Omental fat pad (tissue), 4 donors: Measurements from ENCODE around the gene KLK8. TPM values are rescaled to one million over a fixed set of nuclear protein-coding genes. Genes with fewer than 3 reads are reported as not detected.

Experiments used
- ATAC-seq: fragments of 150-250 bp; one replicate; pipeline ENCODE4 v1.9.1; 2016; ENCODE audit warnings: mild to moderate bottlenecking, moderate library complexity; ENCODE audit not compliant: low FRiP score
- DNase-seq: peaks from one replicate; pipeline ENCODE4 v3.0.0-alpha.2; 2019; ENCODE audit warnings: low spot score
- total RNA-seq, 4 donors: library from RNA; depleted of rRNA; stranded (reverse); fragments of >200 nt; gene quantifications; one replicate each; pipeline ENCODE4 v1.1.0, GENCODE V29; 2016
- TF ChIP-seq, protein P1 (sequence below), 3 donors: fragments of 450-650 bp; IDR thresholded peaks; one replicate each; pipeline ENCODE4 v1.5.1; 2016 to 2017; ENCODE audit warnings: antibody characterized with exemption in 3 of 3, mild to moderate bottlenecking in 3 of 3, moderate library complexity in 2 of 3

KLK8 gene
- total RNA-seq, 4 donors from 2014 or later: 2.8 to 15.0 (median 3.4) TPM; not detected in 1

DNA sequence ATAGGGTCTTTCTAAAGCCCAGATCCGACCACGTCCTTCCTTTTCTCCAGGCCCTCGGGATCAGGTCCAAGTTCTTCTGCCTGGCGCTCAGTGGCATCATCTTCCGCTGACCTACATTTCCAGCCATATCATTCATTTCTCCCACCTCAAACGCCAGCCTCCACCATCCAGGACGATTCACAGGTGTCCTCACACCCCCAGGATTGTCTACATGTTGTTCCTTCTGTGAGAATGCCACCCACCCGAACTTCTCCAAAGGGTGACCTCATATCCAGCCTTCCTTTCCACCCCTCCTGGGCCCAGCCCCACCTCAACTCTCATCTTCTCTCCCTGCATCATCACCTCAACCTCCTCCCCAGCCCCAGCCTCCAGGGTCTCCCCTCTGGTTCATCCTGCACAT is 43.8 kb downstream of the KLK8 start:
- DNase-seq (no peak), ATAC-seq (no peak)
- TF ChIP-seq, protein P1, sequence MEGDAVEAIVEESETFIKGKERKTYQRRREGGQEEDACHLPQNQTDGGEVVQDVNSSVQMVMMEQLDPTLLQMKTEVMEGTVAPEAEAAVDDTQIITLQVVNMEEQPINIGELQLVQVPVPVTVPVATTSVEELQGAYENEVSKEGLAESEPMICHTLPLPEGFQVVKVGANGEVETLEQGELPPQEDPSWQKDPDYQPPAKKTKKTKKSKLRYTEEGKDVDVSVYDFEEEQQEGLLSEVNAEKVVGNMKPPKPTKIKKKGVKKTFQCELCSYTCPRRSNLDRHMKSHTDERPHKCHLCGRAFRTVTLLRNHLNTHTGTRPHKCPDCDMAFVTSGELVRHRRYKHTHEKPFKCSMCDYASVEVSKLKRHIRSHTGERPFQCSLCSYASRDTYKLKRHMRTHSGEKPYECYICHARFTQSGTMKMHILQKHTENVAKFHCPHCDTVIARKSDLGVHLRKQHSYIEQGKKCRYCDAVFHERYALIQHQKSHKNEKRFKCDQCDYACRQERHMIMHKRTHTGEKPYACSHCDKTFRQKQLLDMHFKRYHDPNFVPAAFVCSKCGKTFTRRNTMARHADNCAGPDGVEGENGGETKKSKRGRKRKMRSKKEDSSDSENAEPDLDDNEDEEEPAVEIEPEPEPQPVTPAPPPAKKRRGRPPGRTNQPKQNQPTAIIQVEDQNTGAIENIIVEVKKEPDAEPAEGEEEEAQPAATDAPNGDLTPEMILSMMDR (IDR thresholded peaks at IDR 0.05): no peak

DNA sequence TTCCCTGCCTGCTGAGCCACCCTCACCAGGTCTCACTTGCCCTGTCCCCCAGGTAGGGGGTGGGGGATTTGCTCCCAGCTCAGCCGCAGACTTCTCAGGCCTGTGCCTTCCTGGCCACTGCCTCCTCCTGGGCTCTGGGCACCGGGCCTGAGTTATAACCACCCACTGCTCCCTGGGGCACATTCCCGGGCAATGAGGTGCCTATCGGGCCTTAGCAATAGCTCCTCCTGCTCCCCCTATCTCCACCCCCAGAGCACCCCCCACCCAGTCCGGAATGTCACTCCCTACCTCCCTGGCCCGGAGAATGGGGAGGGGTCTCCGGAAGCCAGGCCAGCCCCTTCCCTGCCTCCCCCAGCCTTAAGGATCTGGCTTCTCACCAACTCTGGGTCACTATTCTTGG is 48.5 kb downstream of the KLK8 start, which contains the start of gene KLK5:
Gene KLK5 (minus strand): TSS at position 129 of the 400 bp plus-strand sequence. CDS start 381 bp downstream, outside the sequence.
- TF ChIP-seq, protein P1 (IDR thresholded peaks at IDR 0.05): no peak
- peak; percentile 84 for ATAC-seq

GRCh38 chr19:50949861-50950260 is 51.5 kb downstream of the KLK8 start:
- TF ChIP-seq, protein P1 (IDR thresholded peaks at IDR 0.05): no peak
- DNase-seq (no peak), ATAC-seq (no peak)

More for the DNA sequence above, 48.5 kb downstream of the KLK8 start, which contains the start of gene KLK5:
- DNase-seq: no peak

DNA sequence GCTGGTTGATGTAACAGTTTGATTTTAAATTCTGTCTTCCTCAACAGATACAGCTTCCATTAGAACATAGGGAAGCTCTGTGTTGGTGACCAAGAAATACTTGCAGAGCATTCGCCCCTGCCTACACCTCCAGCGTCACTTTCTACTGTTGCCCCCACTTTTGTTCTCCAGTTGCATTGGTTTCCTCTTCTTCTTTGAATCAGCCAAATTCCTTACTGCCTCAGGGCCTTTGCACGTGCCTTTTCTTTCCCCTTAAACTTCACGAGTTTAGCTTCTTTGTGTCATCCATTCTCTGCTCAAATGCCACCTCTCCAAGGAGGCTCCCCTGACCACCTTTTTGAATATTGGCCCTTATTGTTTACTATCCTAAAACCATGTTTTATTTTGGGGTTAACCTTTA is 54.3 kb downstream of the KLK8 start:
- TF ChIP-seq, protein P1 (IDR thresholded peaks at IDR 0.05): no peak
- ATAC-seq (no peak), DNase-seq (no peak)

Other genes starting within 250 kb of the KLK8 start
- gene GPR32, start 231.1 kb downstream of the KLK8 start, total RNA-seq: not detected
- not detected for gene ACP4, start 211.2 kb downstream of the KLK8 start, total RNA-seq
- gene KLK1, start 177.8 kb downstream of the KLK8 start, total RNA-seq: 1 to 10 TPM in 3 of 4 donors, not detected in 1; 1.0 to 1.4 (median 1.3) TPM
- gene KLK15, start 168.0 kb downstream of the KLK8 start, total RNA-seq: not detected
- gene KLK3, start 146.7 kb downstream of the KLK8 start, total RNA-seq: not detected
- gene KLK2, start 128.2 kb downstream of the KLK8 start, total RNA-seq: not detected
- gene KLK4, start 90.2 kb downstream of the KLK8 start, total RNA-seq: not detected
- gene KLK5, start 48.6 kb downstream of the KLK8 start, total RNA-seq: 10 to 100 TPM in 1 of 4 donors, 1 to 10 TPM in 2, not detected in 1; 3.3 to 12.2 (median 9.7) TPM
- gene KLK6, start 32.0 kb downstream of the KLK8 start, total RNA-seq: not detected
- 10 to 100 TPM in 2 of 4 donors, 1 to 10 TPM in 1, not detected in 1; 3.6 to 61.7 (median 16.6) TPM for gene KLK7, start 17.7 kb downstream of the KLK8 start, total RNA-seq
- 10 to 100 TPM in 1 of 4 donors, 1 to 10 TPM in 2, not detected in 1; 1.6 to 14.2 (median 9.8) TPM for gene KLK10, start 18.1 kb upstream of the KLK8 start, total RNA-seq
- gene KLK11, start 25.0 kb upstream of the KLK8 start, total RNA-seq: 100 to 1,000 TPM in 1 of 4 donors, 10 to 100 TPM in 2, not detected in 1; 21.6 to 116 (median 34.0) TPM
- not detected for gene KLK12, start 33.4 kb upstream of the KLK8 start, total RNA-seq
- gene KLK13, start 63.5 kb upstream of the KLK8 start, total RNA-seq: not detected
- not detected for gene KLK14, start 81.3 kb upstream of the KLK8 start, total RNA-seq
- gene CTU1, start 106.8 kb upstream of the KLK8 start, total RNA-seq: 10 to 100 TPM in 2 of 4 donors, 1 to 10 TPM in 2; 7.1 to 14.2 (median 9.5) TPM
- 10 to 100 TPM in 3 of 4 donors, 1 to 10 TPM in 1; 3.5 to 25.0 (median 20.4) TPM for gene SIGLEC9, start 123.3 kb upstream of the KLK8 start, total RNA-seq
- gene SIGLEC7, start 140.7 kb upstream of the KLK8 start, total RNA-seq: 10 to 100 TPM in 1 of 4 donors, 1 to 10 TPM in 3; 1.9 to 10.7 (median 6.3) TPM
- 10 to 100 TPM in 3 of 4 donors, 1 to 10 TPM in 1; 7.1 to 22.3 (median 18.0) TPM for gene CD33, start 223.5 kb upstream of the KLK8 start, total RNA-seq
- not detected for gene SIGLECL1, start 249.5 kb upstream of the KLK8 start, total RNA-seq